HFFc6 (cell line): ENCODE results near the gene CCM2. TPM values are rescaled to one million over a fixed set of nuclear protein-coding genes. Genes with fewer than 3 reads are reported as not detected.

ENCODE experiments used
- DNase-seq: peaks from one replicate; pipeline ENCODE4 v3.0.0-alpha.2; 2018
- H3K27ac Mint-ChIP-seq: 2 replicates; pipeline ENCODE4 v1.8.0; 2020; ENCODE audit warnings: mild to moderate bottlenecking, mixed read lengths
- H3K27me3 Mint-ChIP-seq: 2 replicates; pipeline ENCODE4 v1.8.0; 2021; ENCODE audit warnings: mild to moderate bottlenecking, moderate library complexity, mixed read lengths; ENCODE audit not compliant: insufficient read depth
- H3K36me3 Mint-ChIP-seq: 2 replicates; pipeline ENCODE4 v1.8.0; 2021; ENCODE audit warnings: low read depth, mixed read lengths
- H3K4me1 Mint-ChIP-seq: 2 replicates; pipeline ENCODE4 v1.8.0; 2020; ENCODE audit warnings: low read depth, mixed read lengths
- H3K4me3 Mint-ChIP-seq: 2 replicates; pipeline ENCODE4 v1.8.0; 2020; ENCODE audit warnings: mild to moderate bottlenecking, moderate library complexity, mixed read lengths
- H3K9me3 Mint-ChIP-seq: 2 replicates; pipeline ENCODE4 v1.8.0; 2020; ENCODE audit warnings: mild to moderate bottlenecking, mixed read lengths
- CTCF ChIP-seq: fragments of 200-600 bp; sonication (generic); IDR thresholded peaks from 2 replicates; pipeline ENCODE4 v1.5.0; 2021; ENCODE audit warnings: antibody characterized with exemption, mild to moderate bottlenecking
- total RNA-seq, 6 experiments: library from RNA; stranded (reverse); fragmentation: NEBNext Ultra II Directional; extraction: Animal tissue kit (Norgen Biotek cat#: 25700); gene quantifications; 2 replicates in 1 of 6; 3 replicates in 5 of 6; pipeline ENCODE4 v1.2.3, GENCODE V29; 2021

Gene CCM2
- total RNA-seq, 6 experiments from 2014 or later = 50.3 to 57.4 (median 52.7) TPM

GRCh38 chr7:45036317-45036716 lies 36.3 kb downstream of the CCM2 start:
- H3K9me3 Mint-ChIP-seq = no peaks in the 10 kb centered on the region
- no peak overlapping the region for H3K27ac Mint-ChIP-seq
- H3K36me3 Mint-ChIP-seq = peaks cover 16% of the 10 kb centered on the region
- H3K4me1 Mint-ChIP-seq = peaks cover 22% of the 10 kb centered on the region
- H3K4me3 Mint-ChIP-seq = no peak overlapping the region
- no peaks in the 10 kb centered on the region; the same call in 1 of the 2 replicates for H3K27me3 Mint-ChIP-seq
- no peak for TF ChIP-seq CTCF
- DNase-seq = no peak

- Mint-ChIP-seq H3K4me1 (peaks cover 22% of the 10 kb centered on the region), H3K4me3 (no peak overlapping the region), H3K36me3 (peaks cover 20% of the 10 kb centered on the region), H3K27ac (no peak overlapping the region), H3K27me3 (peaks cover 1% of the 10 kb centered on the region; the same call in 1 of the 2 replicates), H3K9me3 (no peaks in the 10 kb centered on the region)
- TF ChIP-seq CTCF = no peak
- no peak for DNase-seq
These were observed 36.8 kb downstream of the CCM2 start for GRCh38 chr7:45036796-45037195.

- peaks cover 26% of the 10 kb centered on the region for H3K36me3 Mint-ChIP-seq
These were observed 37.9 kb downstream of the CCM2 start for GRCh38 chr7:45037876-45038275.

GRCh38 chr7:45039106-45039505 lies 39.1 kb downstream of the CCM2 start:
- no peak for DNase-seq
- H3K4me1 Mint-ChIP-seq = peaks cover under 1% of the 10 kb centered on the region
- no peak overlapping the region for H3K4me3 Mint-ChIP-seq
- no peak for TF ChIP-seq CTCF
- H3K27me3 Mint-ChIP-seq = peaks cover 1% of the 10 kb centered on the region; the same call in 1 of the 2 replicates
- no peaks in the 10 kb centered on the region for H3K9me3 Mint-ChIP-seq
- no peak overlapping the region for H3K27ac Mint-ChIP-seq
- peaks cover 26% of the 10 kb centered on the region for H3K36me3 Mint-ChIP-seq

More at GRCh38 chr7:45037876-45038275, 37.9 kb downstream of the CCM2 start:
- peaks cover 13% of the 10 kb centered on the region for H3K4me1 Mint-ChIP-seq
- no peak overlapping the region for H3K4me3 Mint-ChIP-seq
- no peak overlapping the region for H3K27ac Mint-ChIP-seq
- peaks cover 1% of the 10 kb centered on the region; the same call in 1 of the 2 replicates for H3K27me3 Mint-ChIP-seq
- no peak for DNase-seq
- no peak for TF ChIP-seq CTCF
- H3K9me3 Mint-ChIP-seq = no peaks in the 10 kb centered on the region

- H3K27ac Mint-ChIP-seq = no peak overlapping the region
- no peak for TF ChIP-seq CTCF
- no peak for DNase-seq
- H3K27me3 Mint-ChIP-seq = peaks cover 1% of the 10 kb centered on the region; the same call in 1 of the 2 replicates
- no peak overlapping the region for H3K4me3 Mint-ChIP-seq
- H3K36me3 Mint-ChIP-seq = peaks cover 23% of the 10 kb centered on the region
- no peaks in the 10 kb centered on the region for H3K4me1 Mint-ChIP-seq
- H3K9me3 Mint-ChIP-seq = no peaks in the 10 kb centered on the region
These were observed 44.3 kb downstream of the CCM2 start for GRCh38 chr7:45044338-45044737.

- Mint-ChIP-seq H3K27me3 (no peaks in the 10 kb centered on the region; the same call in 1 of the 2 replicates), H3K36me3 (peaks cover 5% of the 10 kb centered on the region; the same call in 1 of the 2 replicates), H3K9me3 (no peaks in the 10 kb centered on the region), H3K4me3 (no peak overlapping the region), H3K27ac (no peak overlapping the region), H3K4me1 (no peaks in the 10 kb centered on the region)
- TF ChIP-seq CTCF = no peak
- no peak for DNase-seq
These were observed 48.7 kb downstream of the CCM2 start for GRCh38 chr7:45048748-45049147.
